HCT116 (cell line): ENCODE data around the gene NPIPA1. TPM values are rescaled to one million over a fixed set of nuclear protein-coding genes. Genes with fewer than 3 reads are reported as not detected.

ENCODE experiments used
- ATAC-seq: fragments of 200-7000 bp; cut with Tn5 transposase; 2 replicates; pipeline ENCODE4 v1.9.1; 2020; ENCODE audit warnings: mild to moderate bottlenecking, moderate library complexity
- BruUV-seq: library from RNA; stranded (reverse); fragments of 400-500 nt; replicated peaks from 2 replicates; lab custom pipeline; 2021; lab: Mats Ljungman, UMichigan
- CTCF ChIA-PET: fragments of 300-600 bp; sonication (Branson Sonifier 250); formaldehyde crosslinking; loops from one replicate; lab custom pipeline; 2021; ENCODE audit warnings: antibody characterized with exemption; lab: Charles Lee
- POLR2A ChIA-PET: fragments of 300-600, 350-600 bp; sonication (Branson Sonifier 250); formaldehyde crosslinking; loops from one replicate; lab custom pipeline; 2021; ENCODE audit warnings: antibody characterized with exemption; lab: Charles Lee
- RAD21 ChIA-PET, 2 experiments: fragments of 300-600 bp; sonication (Branson Sonifier 250); formaldehyde crosslinking; loops; one replicate each; lab custom pipeline; 2023; ENCODE audit warnings: low total read pairs in 2 of 2; ENCODE audit not compliant: uncharacterized antibody in 2 of 2, unreplicated experiment in 2 of 2, low non-redundant PET in 1 of 2; lab: Charles Lee
- DNase-seq: peaks from one replicate; pipeline ENCODE4 v3.0.0-alpha.2; 2010; ENCODE audit warnings: low read depth, low spot score
- H2AFZ ChIP-seq: fragments of 200-600 bp; shearing (Covaris generic), sonication (generic); 2 replicates; pipeline ENCODE4 v1.6.1; 2017; ENCODE audit warnings: low read depth, mixed run types, mixed read lengths, antibody characterized with exemption, low read length; ENCODE audit not compliant: poor library complexity, severe bottlenecking
- H3K27ac ChIP-seq: 2 replicates; pipeline ENCODE4 v1.5.1; 2012; ENCODE audit warnings: low read depth, low read length
- H3K27me3 ChIP-seq: fragments of 200-600 bp; sonication (generic); 2 replicates; pipeline ENCODE4 v1.6.1; 2016; ENCODE audit warnings: mixed run types, low read length, mixed read lengths; ENCODE audit not compliant: insufficient read depth
- H3K36me3 ChIP-seq, 2 experiments: fragments of 200-500 bp in 1 of 2; fragments of 200-600 bp in 1 of 2; sonication (Bioruptor generic) in 1 of 2; sonication (generic) in 1 of 2; 2 replicates each; pipeline versions ENCODE4 v1.5.1 to v1.6.1; 2014 to 2016; ENCODE audit warnings: low read length in 2 of 2, inconsistent platforms in 1 of 2, mixed read lengths in 1 of 2, mixed run types in 1 of 2; ENCODE audit not compliant: insufficient read depth in 2 of 2, control insufficient read depth in 1 of 2
- H3K4me1 ChIP-seq, 2 experiments: fragments of 200-600 bp in 1 of 2; sonication (generic) in 1 of 2; 2 replicates each; pipeline versions ENCODE4 v1.5.1 to v1.6.1; 2012 to 2017; ENCODE audit warnings: low read length in 2 of 2, inconsistent platforms in 1 of 2, mild to moderate bottlenecking in 1 of 2, mixed read lengths in 1 of 2, mixed run types in 1 of 2, moderate library complexity in 1 of 2; ENCODE audit not compliant: insufficient read depth in 2 of 2, control insufficient read depth in 1 of 2
- H3K4me2 ChIP-seq: fragments of 200-600 bp; sonication (generic); 2 replicates; pipeline ENCODE4 v1.6.1; 2017; ENCODE audit warnings: mixed run types, low read length, mixed read lengths
- H3K4me3 ChIP-seq, 2 experiments: fragments of 200-600 bp in 1 of 2; sonication (generic) in 1 of 2; replicated peaks in 1 of 2; 2 replicates each; pipeline ENCODE4 v1.5.1; 2011 to 2016; ENCODE audit warnings: low read length in 2 of 2, control low read depth in 1 of 2, low read depth in 1 of 2, mild to moderate bottlenecking in 1 of 2, mixed read lengths in 1 of 2, mixed run types in 1 of 2
- H3K79me2 ChIP-seq: fragments of 200-600 bp; sonication (generic); 2 replicates; pipeline ENCODE4 v1.6.1; 2017; ENCODE audit warnings: mild to moderate bottlenecking, mixed run types, low read length, moderate library complexity, mixed read lengths; ENCODE audit not compliant: insufficient read depth
- H3K9ac ChIP-seq: fragments of 200-600 bp; sonication (generic); 2 replicates; pipeline ENCODE4 v1.6.1; 2016; ENCODE audit warnings: low read length, mixed read lengths
- H3K9me2 ChIP-seq: fragments of 200-600 bp; sonication (generic), shearing (Covaris generic); 2 replicates; pipeline ENCODE4 v1.6.1; 2017; ENCODE audit warnings: mixed run types, mild to moderate bottlenecking, moderate library complexity; ENCODE audit not compliant: insufficient read depth
- H3K9me3 ChIP-seq, 2 experiments: fragments of 200-500 bp in 1 of 2; fragments of 200-600 bp in 1 of 2; sonication (Bioruptor generic) in 1 of 2; sonication (generic) in 1 of 2; 2 replicates each; pipeline ENCODE4 v1.6.1; 2014 to 2017; ENCODE audit warnings: low read length in 2 of 2, mixed read lengths in 2 of 2, inconsistent platforms in 1 of 2, low read depth in 1 of 2, mild to moderate bottlenecking in 1 of 2, mixed run types in 1 of 2, moderate library complexity in 1 of 2; ENCODE audit not compliant: control insufficient read depth in 1 of 2, insufficient read depth in 1 of 2
- H4K20me1 ChIP-seq: fragments of 200-600 bp; sonication (generic), shearing (Covaris generic); 2 replicates; pipeline ENCODE4 v1.6.1; 2017; ENCODE audit warnings: mixed run types, mild to moderate bottlenecking, moderate library complexity; ENCODE audit not compliant: insufficient read depth
- CBX3 ChIP-seq: IDR thresholded peaks from 2 replicates; pipeline ENCODE4 v1.6.1; 2012; ENCODE audit warnings: low read depth
- CEBPB ChIP-seq: IDR thresholded peaks from 2 replicates; pipeline ENCODE4 v1.6.1; 2012; ENCODE audit warnings: low read depth
- ELF1 ChIP-seq: IDR thresholded peaks from 2 replicates; pipeline ENCODE4 v1.6.1; 2012; ENCODE audit warnings: low read depth, borderline replicate concordance
- EZH2 ChIP-seq: fragments of 200-600 bp; sonication (generic); IDR thresholded peaks from 2 replicates; pipeline ENCODE4 v1.6.1; 2017; ENCODE audit warnings: antibody characterized with exemption, mixed run types
- JUND ChIP-seq: IDR thresholded peaks from 2 replicates; pipeline ENCODE4 v1.6.1; 2012
- POLR2A ChIP-seq: IDR thresholded peaks from 2 replicates; pipeline ENCODE4 v1.7.0; 2011; ENCODE audit warnings: borderline replicate concordance; ENCODE audit not compliant: insufficient read depth, insufficient read length; ENCODE audit errors: extremely low read depth
- POLR2AphosphoS5 ChIP-seq: IDR thresholded peaks from 2 replicates; pipeline ENCODE4 v1.6.1; 2011; ENCODE audit warnings: mild to moderate bottlenecking, low read depth, low read length, moderate library complexity
- RAD21 ChIP-seq: IDR thresholded peaks from 2 replicates; pipeline ENCODE4 v1.6.1; 2012; ENCODE audit warnings: low read depth, mild to moderate bottlenecking
- REST ChIP-seq: IDR thresholded peaks from 2 replicates; pipeline ENCODE4 v1.6.1; 2012; ENCODE audit warnings: low read depth
- SIN3A ChIP-seq: IDR thresholded peaks from 2 replicates; pipeline ENCODE4 v1.6.1; 2012; ENCODE audit warnings: low read depth
- TCF7L2 ChIP-seq: IDR thresholded peaks from 2 replicates; pipeline ENCODE4 v1.7.0; 2011; ENCODE audit warnings: borderline replicate concordance, inconsistent platforms; ENCODE audit not compliant: insufficient read depth, insufficient read length; ENCODE audit errors: extremely low read depth
- YY1 ChIP-seq: IDR thresholded peaks from 2 replicates; pipeline ENCODE4 v1.6.1; 2011; ENCODE audit warnings: low read length, low read depth, moderate library complexity, mild to moderate bottlenecking; ENCODE audit not compliant: insufficient replicate concordance; ENCODE audit errors: extremely low read depth
- ZFX ChIP-seq: fragments of 450-650 bp; IDR thresholded peaks from 2 replicates; pipeline ENCODE4 v1.6.1; 2017
- intact Hi-C: fragments of 100-400 bp; cut with micrococcal nuclease; formaldehyde crosslinking; loops from 2 replicates; pipeline ENCODE4 v1.10.0; 2022
- total RNA-seq: library from RNA; stranded (reverse); gene quantifications from one replicate; pipeline ENCODE4 v1.2.1, GENCODE V29; 2021; ENCODE audit not compliant: unreplicated experiment
- TF ChIP-seq, protein P1 (sequence below), 3 experiments: fragments of 200-600 bp in 1 of 3; sonication (generic) in 1 of 3; IDR thresholded peaks in 2 of 3; conservative IDR thresholded peaks in 1 of 3; 2 replicates each; pipeline ENCODE4 v1.5.1; 2012 to 2017; ENCODE audit warnings: low read depth in 2 of 3, low read length in 2 of 3, antibody characterized with exemption in 1 of 3, borderline replicate concordance in 1 of 3, control low read depth in 1 of 3, mild to moderate bottlenecking in 1 of 3, mixed read lengths in 1 of 3, mixed run types in 1 of 3, moderate library complexity in 1 of 3; ENCODE audit not compliant: insufficient read depth in 1 of 3

NPIPA1 gene
- total RNA-seq, 1 experiment from 2014 or later = 93.4 TPM

DNA sequence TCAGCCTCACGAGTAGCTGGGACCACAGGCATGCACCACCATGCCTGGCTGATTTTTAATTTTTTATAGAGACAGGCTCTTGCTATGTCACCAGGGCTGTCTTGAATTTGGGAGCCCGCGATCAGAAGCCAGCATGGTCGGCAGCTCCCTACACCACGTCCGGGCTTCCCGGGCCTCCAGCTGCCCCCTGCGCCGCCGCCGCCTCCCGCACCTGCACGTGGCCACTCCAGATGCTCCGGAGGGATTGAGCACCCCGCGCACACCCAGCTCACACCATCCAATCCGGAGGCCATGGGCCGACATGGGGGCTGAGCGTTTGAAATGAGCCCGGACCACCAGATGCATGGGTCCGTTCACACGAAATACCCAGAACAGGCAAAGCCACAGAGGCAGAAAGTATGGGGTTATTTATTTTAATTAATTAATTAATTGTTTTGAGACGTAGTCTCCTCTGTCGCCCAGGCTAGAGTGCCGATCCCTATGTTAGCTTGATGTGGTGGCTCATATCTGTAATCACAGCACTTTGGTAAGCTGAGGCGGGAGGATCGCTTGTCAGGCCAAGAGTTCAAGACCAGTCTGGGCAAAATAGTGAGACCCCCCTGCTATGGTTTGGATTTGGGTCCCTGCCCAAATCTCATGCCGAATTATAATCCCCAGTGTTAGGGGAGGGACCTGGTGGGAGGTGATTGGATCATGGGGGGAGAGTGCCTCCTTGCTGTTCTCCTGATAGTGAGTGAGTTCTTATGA lies 20.5 kb downstream of the NPIPA1 start:
- H3K36me3 ChIP-seq = no peaks in the 10 kb centered on the region
- no peaks in the 10 kb centered on the region for H4K20me1 ChIP-seq
- no peak overlapping the region for H3K9ac ChIP-seq
- H3K4me2 ChIP-seq = no peak overlapping the region
- H3K9me3 ChIP-seq = no peaks in the 10 kb centered on the region
- H3K4me1 ChIP-seq = no peaks in the 10 kb centered on the region
- DNase-seq = no peak
- TF ChIP-seq CBX3 (no peak), RAD21 (no peak), REST (no peak), EZH2 (no peak), JUND (no peak), POLR2A (no peak), CEBPB (no peak), ELF1 (no peak), YY1 (no peak), ZFX (no peak), TCF7L2 (no peak), POLR2AphosphoS5 (no peak), SIN3A (no peak)
- TF ChIP-seq, protein P1, sequence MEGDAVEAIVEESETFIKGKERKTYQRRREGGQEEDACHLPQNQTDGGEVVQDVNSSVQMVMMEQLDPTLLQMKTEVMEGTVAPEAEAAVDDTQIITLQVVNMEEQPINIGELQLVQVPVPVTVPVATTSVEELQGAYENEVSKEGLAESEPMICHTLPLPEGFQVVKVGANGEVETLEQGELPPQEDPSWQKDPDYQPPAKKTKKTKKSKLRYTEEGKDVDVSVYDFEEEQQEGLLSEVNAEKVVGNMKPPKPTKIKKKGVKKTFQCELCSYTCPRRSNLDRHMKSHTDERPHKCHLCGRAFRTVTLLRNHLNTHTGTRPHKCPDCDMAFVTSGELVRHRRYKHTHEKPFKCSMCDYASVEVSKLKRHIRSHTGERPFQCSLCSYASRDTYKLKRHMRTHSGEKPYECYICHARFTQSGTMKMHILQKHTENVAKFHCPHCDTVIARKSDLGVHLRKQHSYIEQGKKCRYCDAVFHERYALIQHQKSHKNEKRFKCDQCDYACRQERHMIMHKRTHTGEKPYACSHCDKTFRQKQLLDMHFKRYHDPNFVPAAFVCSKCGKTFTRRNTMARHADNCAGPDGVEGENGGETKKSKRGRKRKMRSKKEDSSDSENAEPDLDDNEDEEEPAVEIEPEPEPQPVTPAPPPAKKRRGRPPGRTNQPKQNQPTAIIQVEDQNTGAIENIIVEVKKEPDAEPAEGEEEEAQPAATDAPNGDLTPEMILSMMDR (IDR thresholded peaks at IDR 0.05 in 2 of 3, conservative IDR thresholded peaks at IDR 0.05 in 1 of 3; ENCODE audit: borderline replicate concordance in 1 of 3, insufficient read depth in 1 of 3, low read depth in 2 of 3, low read length in 2 of 3) = no peak
- TF ChIP-seq, all 23 proteins: peak for 0
- ChIA-PET POLR2A (no interaction called here), RAD21 (no interaction called here), CTCF (no interaction called here)
- Histone ChIP-seq H3K79me2 (no peaks in the 10 kb centered on the region), H3K27me3 (no peaks in the 10 kb centered on the region), H3K4me3 (no peak overlapping the region), H2AFZ (no peak overlapping the region), H3K9me2 (no peaks in the 10 kb centered on the region), H3K27ac (no peak overlapping the region)
- intact Hi-C loops = no loop called here
- ATAC-seq = no peak
- no TSS peak for BruUV-seq
